GM12875 (cell line): ENCODE results near the gene ANG.
"Not testable (repeated sequence)": the region's sequence is repeated elsewhere in the genome, so short reads cannot be mapped to it uniquely, and the experiment has no call there.

Source experiments
- H3K4me3 ChIP-seq: one replicate; pipeline ENCODE4 v1.5.1; 2011; ENCODE audit warnings: low read depth, low read length, control low read depth
- TF ChIP-seq, protein P1 (sequence below): IDR thresholded peaks from 2 replicates; pipeline ENCODE4 v1.5.1; 2011; ENCODE audit warnings: low read depth, mild to moderate bottlenecking, control low read depth, inconsistent platforms, low read length, moderate library complexity, borderline replicate concordance; ENCODE audit not compliant: insufficient read depth

Gene ANG

DNA sequence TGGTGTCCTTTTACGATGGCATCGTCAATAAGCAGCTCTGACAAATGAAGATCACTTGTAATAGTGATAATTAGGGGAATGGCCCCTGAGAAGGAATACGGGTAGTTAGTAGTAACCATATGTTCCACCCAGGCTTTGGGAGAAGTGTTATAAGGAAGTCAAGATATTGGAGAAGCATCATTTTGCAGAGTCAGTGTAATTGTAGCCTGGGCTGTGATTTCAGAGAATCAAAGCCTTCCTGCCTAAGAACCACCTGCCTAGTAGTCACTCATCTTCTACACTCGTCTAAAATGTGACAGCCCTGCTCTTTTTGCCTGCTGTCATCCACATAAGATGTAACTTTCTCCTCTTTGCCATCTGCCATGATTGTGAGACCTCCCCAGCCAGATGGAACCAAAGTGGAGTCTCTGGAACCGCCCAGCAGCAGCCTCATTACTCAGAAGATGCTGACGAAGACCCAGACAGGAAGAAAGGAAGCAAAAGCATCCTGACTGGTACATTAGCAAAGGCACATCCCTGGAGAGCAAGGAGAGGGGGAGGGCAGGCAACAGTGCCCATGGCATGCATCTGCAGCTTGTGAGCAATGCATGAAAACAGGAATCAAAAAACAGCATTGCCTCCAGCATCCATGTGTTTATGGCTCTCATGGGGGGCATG, 44.5 kb downstream of the ANG start:
- TF ChIP-seq, protein P1, sequence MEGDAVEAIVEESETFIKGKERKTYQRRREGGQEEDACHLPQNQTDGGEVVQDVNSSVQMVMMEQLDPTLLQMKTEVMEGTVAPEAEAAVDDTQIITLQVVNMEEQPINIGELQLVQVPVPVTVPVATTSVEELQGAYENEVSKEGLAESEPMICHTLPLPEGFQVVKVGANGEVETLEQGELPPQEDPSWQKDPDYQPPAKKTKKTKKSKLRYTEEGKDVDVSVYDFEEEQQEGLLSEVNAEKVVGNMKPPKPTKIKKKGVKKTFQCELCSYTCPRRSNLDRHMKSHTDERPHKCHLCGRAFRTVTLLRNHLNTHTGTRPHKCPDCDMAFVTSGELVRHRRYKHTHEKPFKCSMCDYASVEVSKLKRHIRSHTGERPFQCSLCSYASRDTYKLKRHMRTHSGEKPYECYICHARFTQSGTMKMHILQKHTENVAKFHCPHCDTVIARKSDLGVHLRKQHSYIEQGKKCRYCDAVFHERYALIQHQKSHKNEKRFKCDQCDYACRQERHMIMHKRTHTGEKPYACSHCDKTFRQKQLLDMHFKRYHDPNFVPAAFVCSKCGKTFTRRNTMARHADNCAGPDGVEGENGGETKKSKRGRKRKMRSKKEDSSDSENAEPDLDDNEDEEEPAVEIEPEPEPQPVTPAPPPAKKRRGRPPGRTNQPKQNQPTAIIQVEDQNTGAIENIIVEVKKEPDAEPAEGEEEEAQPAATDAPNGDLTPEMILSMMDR, result no peak
- no peak overlapping the region for H3K4me3 ChIP-seq

GRCh38 chr14:20733684-20734429, 45.3 kb downstream of the ANG start:
- TF ChIP-seq, protein P1, result no peak
- H3K4me3 ChIP-seq, result no peak overlapping the region

DNA sequence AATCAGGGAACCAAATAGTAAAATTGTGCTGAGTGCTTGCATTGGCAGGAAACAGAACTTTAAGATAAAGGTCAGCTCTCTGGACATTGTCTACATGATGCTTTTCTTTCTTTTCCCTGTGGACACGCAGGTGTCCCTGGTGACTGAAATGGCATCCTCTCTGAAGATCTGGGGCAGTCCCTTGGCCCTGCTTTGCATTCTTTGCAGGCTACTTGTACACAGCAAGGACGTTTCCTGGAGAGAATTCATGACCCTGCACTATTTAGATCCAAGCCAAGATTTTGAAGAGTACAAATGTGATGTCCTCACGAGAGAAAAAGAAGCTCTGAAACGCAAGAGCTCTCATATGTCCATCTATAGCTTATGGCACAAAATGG, 45.9 kb downstream of the ANG start:
- no peak overlapping the region for H3K4me3 ChIP-seq
- TF ChIP-seq, protein P1, result no peak

GRCh38 chr14:20738292-20738691, 49.7 kb downstream of the ANG start:
- not testable (repeated sequence) for H3K4me3 ChIP-seq

GRCh38 chr14:20742132-20742531, 53.6 kb downstream of the ANG start:
- TF ChIP-seq, protein P1, result no peak
- H3K4me3 ChIP-seq, result no peak overlapping the region

DNA sequence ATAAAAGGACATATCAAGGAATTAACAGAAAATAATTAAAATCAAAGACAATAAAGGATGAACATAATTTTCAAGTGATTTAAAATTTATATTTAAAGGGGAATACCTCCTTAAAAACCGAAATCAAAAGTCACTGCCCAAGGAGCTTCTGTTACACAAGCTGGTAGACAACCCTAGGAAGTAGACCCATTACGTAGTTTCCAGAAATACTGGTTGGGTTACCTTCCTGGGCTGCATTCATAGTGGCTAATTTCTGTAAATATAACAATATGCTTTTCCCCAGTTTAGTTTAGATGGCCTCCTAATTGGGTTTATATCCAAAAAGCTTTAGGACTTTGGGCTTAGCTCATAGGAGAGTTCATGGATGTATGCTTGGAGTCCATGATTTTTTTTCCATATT, 55.0 kb downstream of the ANG start:
- TF ChIP-seq, protein P1, result no peak
- no peak overlapping the region for H3K4me3 ChIP-seq
